ENCODE results near the gene RPL29. TPM values are rescaled to one million over a fixed set of nuclear protein-coding genes. Genes with fewer than 3 reads are reported as not detected.

The RPL29 gene
- total RNA-seq, 1 donor from 2014 or later: 1,678 TPM

DNA sequence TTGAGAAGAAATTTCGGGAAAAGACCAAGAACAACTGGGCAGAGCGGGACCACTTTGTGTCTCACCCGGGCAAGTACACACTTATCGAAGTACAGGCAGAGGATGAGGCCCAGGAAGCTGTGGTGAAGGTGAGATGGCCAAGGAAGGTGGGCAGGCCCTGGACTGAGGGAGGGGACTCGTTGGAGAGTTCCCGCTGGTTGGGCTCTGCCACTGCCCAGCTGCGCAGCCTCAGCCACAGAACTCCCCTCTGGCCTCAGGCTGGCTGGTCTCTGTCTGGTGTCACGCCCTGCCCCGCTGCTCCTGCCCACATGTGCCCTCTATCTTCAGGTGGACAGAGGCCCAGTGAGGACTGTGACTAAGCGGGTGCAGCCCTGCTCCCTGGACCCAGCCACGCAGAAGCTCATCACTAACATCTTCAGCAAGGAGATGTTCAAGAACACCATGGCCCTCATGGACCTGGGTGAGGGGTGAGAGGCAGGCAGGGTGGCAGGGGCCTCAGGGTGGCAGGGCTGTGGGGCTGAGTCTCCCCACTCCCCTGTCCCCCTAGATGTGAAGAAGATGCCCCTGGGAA is 51.2 kb downstream of the RPL29 start:
- peaks cover 31% of the 10 kb centered on the region for H3K4me1 ChIP-seq
- no peak overlapping the region for H3K27ac ChIP-seq
- intact Hi-C loops (cut with DNase I): no loop called here
- no peak for DNase-seq (ENCODE audit: extremely low spot score in 2 of 2)
- H3K4me3 ChIP-seq: no peak overlapping the region
- no peaks in the 10 kb centered on the region for H3K9me3 ChIP-seq
- H3K27me3 ChIP-seq: no peaks in the 10 kb centered on the region
- TF ChIP-seq, protein P1, sequence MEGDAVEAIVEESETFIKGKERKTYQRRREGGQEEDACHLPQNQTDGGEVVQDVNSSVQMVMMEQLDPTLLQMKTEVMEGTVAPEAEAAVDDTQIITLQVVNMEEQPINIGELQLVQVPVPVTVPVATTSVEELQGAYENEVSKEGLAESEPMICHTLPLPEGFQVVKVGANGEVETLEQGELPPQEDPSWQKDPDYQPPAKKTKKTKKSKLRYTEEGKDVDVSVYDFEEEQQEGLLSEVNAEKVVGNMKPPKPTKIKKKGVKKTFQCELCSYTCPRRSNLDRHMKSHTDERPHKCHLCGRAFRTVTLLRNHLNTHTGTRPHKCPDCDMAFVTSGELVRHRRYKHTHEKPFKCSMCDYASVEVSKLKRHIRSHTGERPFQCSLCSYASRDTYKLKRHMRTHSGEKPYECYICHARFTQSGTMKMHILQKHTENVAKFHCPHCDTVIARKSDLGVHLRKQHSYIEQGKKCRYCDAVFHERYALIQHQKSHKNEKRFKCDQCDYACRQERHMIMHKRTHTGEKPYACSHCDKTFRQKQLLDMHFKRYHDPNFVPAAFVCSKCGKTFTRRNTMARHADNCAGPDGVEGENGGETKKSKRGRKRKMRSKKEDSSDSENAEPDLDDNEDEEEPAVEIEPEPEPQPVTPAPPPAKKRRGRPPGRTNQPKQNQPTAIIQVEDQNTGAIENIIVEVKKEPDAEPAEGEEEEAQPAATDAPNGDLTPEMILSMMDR (IDR thresholded peaks at IDR 0.05): no peak
- TF ChIP-seq POLR2AphosphoS5 (IDR thresholded peaks at IDR 0.05; ENCODE audit: insufficient read depth in 1 of 2, low read depth in 1 of 2) (no peak), POLR2A (IDR thresholded peaks at IDR 0.05) (no peak)
- H3K36me3 ChIP-seq: no peaks in the 10 kb centered on the region

Small RNA genes within 50 kb of the gene (small RNA-seq; reads per million reads assigned to genes)
- not detected for gene AC115284.1

Other genes starting within 250 kb of the RPL29 start
- gene IQCF6, start 216.7 kb downstream of the RPL29 start, total RNA-seq: not detected
- gene IQCF2, start 134.3 kb downstream of the RPL29 start, total RNA-seq: not detected
- gene IQCF5, start 120.3 kb downstream of the RPL29 start, total RNA-seq: not detected
- not detected for gene IQCF1, start 92.5 kb downstream of the RPL29 start, total RNA-seq
- gene RRP9, start 54.0 kb downstream of the RPL29 start, total RNA-seq: 12.5 TPM
- 20.6 TPM for gene PARP3, start 53.5 kb downstream of the RPL29 start, total RNA-seq
- not detected for gene GPR62, start 40.5 kb downstream of the RPL29 start, total RNA-seq
- 36.6 TPM for gene PCBP4, start 28.4 kb downstream of the RPL29 start, total RNA-seq
- 46.9 TPM for gene ABHD14B, start 21.8 kb downstream of the RPL29 start, total RNA-seq
- 31.9 TPM for gene ABHD14A, start 20.8 kb downstream of the RPL29 start, total RNA-seq
- 29.7 TPM for gene ACY1, start 12.4 kb downstream of the RPL29 start, total RNA-seq
- 59.9 TPM for gene DUSP7, start 60.7 kb upstream of the RPL29 start, total RNA-seq
- gene POC1A, start 158.5 kb upstream of the RPL29 start, total RNA-seq: 0.74 TPM
- 41.5 TPM for gene ALAS1, start 202.3 kb upstream of the RPL29 start, total RNA-seq
- gene TLR9, start 229.8 kb upstream of the RPL29 start, total RNA-seq: not detected
- gene TWF2, start 243.3 kb upstream of the RPL29 start, total RNA-seq: 93.8 TPM
- 25.0 TPM for gene PPM1M, start 249.9 kb upstream of the RPL29 start, total RNA-seq